Vagina (tissue), 2 donors: ENCODE measurements around the gene STN1.

Experiments used
- CTCF ChIP-seq, 3 experiments: fragments of 450-650 bp in 2 of 3; fragments of 200-600 bp in 1 of 3; sonication (generic) in 1 of 3; IDR thresholded peaks; one replicate each; pipeline ENCODE4 v1.5.1; 2017 to 2019; ENCODE audit warnings: antibody characterized with exemption in 3 of 3, mild to moderate bottlenecking in 2 of 3, moderate library complexity in 2 of 3
- POLR2A ChIP-seq, 2 donors: fragments of 450-650 bp; IDR thresholded peaks; one replicate each; pipeline ENCODE4 v1.6.1; 2017; ENCODE audit warnings: antibody characterized with exemption in 2 of 2, mild to moderate bottlenecking in 2 of 2, moderate library complexity in 2 of 2

DNA sequence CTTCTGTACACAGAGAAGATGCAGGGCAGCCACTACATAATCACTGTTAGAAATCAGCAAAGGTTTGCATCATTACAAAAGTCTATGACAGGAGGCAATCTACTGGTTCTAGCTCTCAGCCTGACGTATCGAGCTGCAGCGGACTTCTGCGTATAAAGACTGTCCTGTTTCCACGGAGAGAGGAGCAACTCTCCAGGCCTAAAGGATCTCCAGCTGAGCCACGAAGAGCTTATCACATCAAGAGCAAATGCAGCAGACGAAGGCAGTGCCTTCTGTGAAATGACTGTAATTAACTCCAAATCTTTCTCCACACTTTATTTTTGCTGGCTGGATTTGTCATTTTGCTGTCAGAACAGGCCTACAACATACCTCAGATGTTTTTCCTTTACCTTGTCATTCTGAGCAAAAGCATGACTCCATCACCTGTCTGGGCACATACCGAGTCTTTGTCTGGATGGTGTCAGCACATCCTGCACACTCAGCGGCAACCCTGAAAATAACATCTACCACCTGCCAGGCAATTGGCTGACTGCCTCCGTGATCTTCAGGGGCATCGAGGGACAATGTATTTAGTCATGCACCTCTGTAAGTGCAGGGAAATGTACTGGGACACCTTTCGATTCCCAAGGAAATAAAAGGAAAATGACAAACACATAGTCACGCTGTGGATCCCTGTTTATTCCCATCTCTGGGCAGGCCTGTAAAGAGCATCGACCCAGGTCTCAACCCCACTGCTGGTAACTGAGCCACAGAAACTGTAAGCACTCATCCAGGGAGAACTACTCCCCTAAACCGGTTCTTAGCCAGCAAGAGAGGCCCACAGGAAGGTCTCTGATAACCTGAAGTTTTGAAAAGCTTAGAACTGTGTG is 36.3 kb downstream of the STN1 start:
- no peak for TF ChIP-seq CTCF (IDR thresholded peaks at IDR 0.05)
- no peak for TF ChIP-seq POLR2A (IDR thresholded peaks at IDR 0.05)
